SKM-1 (cell line): Measurements from ENCODE around the gene ITSN2.
A peak's percentile ranks its signal among the peaks of the same experiment; 100 is the strongest.
"Not testable (repeated sequence)": the region's sequence is repeated elsewhere in the genome, so short reads cannot be mapped to it uniquely, and the experiment has no call there.

Experiments used
- DNase-seq: peaks from one replicate; lab custom pipeline; 2025; ENCODE audit not compliant: unreplicated experiment; lab: John Stamatoyannopoulos, UW

The ITSN2 gene

GRCh38 chr2:24365051-24365450, 4.7 kb upstream of the ITSN2 start:
- DNase-seq, result no peak

GRCh38 chr2:24363301-24363700, 3.0 kb upstream of the ITSN2 start:
- DNase-seq, result no peak

- no peak for DNase-seq
Measured at GRCh38 chr2:24362253-24362652, 1.9 kb upstream of the ITSN2 start.

- no peak for DNase-seq
Measured at GRCh38 chr2:24360963-24361330, 611 bp upstream of the ITSN2 start.

- DNase-seq, result no peak
Measured at GRCh38 chr2:24359129-24360049, 947 bp downstream of the ITSN2 start.

GRCh38 chr2:24357767-24358166, 2.6 kb downstream of the ITSN2 start:
- DNase-seq, result not testable (repeated sequence)

GRCh38 chr2:24357115-24357514, 3.2 kb downstream of the ITSN2 start:
- DNase-seq, result not testable (repeated sequence)

- DNase-seq, result peak; percentile 59
Measured at GRCh38 chr2:24354957-24355356, 5.4 kb downstream of the ITSN2 start.

GRCh38 chr2:24354395-24354794, 5.9 kb downstream of the ITSN2 start:
- no peak for DNase-seq

- no peak for DNase-seq
Measured at GRCh38 chr2:24353973-24354372, 6.4 kb downstream of the ITSN2 start.

GRCh38 chr2:24353364-24353763, 7.0 kb downstream of the ITSN2 start:
- no peak for DNase-seq

GRCh38 chr2:24352664-24353063, 7.7 kb downstream of the ITSN2 start:
- DNase-seq, result no peak

GRCh38 chr2:24351981-24352380, 8.4 kb downstream of the ITSN2 start:
- DNase-seq, result no peak

GRCh38 chr2:24351627-24351938, 8.8 kb downstream of the ITSN2 start:
- no peak for DNase-seq

- DNase-seq, result no peak
Measured at GRCh38 chr2:24350826-24351626, 9.3 kb downstream of the ITSN2 start.

GRCh38 chr2:24349097-24349496, 11.2 kb downstream of the ITSN2 start:
- DNase-seq, result no peak

- DNase-seq, result no peak
Measured at GRCh38 chr2:24345937-24346336, 14.4 kb downstream of the ITSN2 start.

- DNase-seq, result no peak
Measured at GRCh38 chr2:24343225-24343882, 17.0 kb downstream of the ITSN2 start.

GRCh38 chr2:24342110-24342910, 18.0 kb downstream of the ITSN2 start:
- no peak for DNase-seq

- no peak for DNase-seq
Measured at GRCh38 chr2:24339856-24340262, 20.5 kb downstream of the ITSN2 start.

GRCh38 chr2:24339098-24339497, 21.2 kb downstream of the ITSN2 start:
- not testable (repeated sequence) for DNase-seq
